HG03354 (cell line): Measurements from ENCODE around the gene SLC25A29.
"Not testable (repeated sequence)": the region's sequence is repeated elsewhere in the genome, so short reads cannot be mapped to it uniquely, and the experiment has no call there.

Experiments used
- ATAC-seq: cut with Tn5 transposase; IDR thresholded peaks from one replicate; pipeline ENCODE4 v1.9.1; 2021; ENCODE audit warnings: mild to moderate bottlenecking; ENCODE audit not compliant: unreplicated experiment, poor library complexity, severe bottlenecking

SLC25A29 gene

DNA sequence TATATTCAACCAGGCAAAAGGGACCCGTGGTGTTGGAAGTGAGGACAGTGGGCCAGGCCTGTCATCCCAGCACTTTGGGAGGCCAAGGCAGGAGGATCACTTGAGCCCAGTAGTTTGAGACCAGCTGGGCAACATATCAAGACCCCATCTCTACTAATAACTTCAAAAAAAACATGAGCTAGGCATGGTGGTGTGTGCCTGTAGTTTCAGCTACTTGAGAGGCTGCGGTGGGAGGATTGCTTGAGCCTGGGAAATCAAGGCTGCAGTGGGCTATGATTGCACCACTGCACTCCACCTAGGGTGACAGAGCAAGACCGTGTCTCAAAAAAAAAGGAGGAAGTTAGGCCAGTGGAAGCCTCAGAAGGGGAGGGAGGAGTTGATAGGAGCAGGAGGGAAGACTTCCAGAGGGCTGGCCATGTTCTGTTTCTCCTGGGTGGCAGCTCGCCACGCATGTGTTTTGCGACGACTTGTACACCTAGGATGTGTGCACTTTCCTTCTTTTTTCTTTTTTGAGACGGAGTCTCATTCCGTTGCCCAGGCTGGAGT lies 10.1 kb downstream of the SLC25A29 start:
- no peak for ATAC-seq

DNA sequence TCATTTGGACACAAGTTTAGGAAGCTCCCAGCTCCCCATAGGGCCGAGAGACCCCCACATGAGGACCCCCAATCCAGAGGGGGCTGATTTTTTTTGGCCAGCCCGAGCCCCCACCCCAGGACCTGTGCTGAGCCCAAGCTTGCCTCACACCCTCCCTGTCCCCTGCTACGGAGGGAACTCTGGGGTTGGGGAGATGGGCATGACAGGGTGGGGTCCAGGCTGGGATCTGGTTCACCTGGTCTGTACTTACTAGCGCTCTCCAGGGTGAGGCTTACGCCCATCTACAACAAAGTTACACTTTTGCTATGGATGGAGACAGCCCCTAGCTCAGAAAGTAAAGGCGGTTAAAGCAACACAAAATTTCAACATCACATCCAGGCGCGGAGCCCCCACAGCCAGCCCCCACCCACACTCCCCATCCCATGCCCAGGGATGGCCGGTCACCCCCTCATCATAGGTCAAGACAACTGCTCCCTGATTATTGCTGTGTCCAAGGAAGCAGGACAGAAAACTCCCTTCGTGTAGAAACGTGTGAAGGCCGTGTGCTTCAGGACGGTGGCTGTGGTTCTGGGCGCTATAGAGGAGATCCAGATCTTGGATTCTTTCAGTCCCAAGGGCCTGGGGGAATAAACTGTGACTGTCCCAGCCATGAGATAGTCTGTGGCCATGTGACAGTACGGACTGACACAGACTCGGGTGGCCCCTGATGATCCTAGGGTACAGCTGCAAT lies 10.7 kb downstream of the SLC25A29 start:
- no peak for ATAC-seq

DNA sequence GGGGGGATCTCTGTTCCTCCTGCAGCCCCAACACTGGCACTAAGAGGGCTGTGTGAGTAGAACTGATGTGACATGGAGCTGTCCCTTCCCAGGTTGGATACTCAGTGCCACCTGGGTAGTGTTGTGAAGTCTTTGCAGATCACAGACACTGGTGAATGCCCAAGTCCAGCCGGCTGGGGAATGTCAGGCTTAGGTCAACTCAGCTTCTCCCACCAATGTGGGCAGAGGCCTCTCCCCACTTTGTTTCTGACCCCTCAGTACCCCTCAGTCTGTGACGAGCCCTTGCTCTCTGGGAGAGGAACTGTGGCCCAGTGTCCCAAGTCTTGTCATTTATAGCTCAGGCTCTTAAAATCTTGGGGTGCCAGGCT lies 11.3 kb downstream of the SLC25A29 start:
- no peak for ATAC-seq

DNA sequence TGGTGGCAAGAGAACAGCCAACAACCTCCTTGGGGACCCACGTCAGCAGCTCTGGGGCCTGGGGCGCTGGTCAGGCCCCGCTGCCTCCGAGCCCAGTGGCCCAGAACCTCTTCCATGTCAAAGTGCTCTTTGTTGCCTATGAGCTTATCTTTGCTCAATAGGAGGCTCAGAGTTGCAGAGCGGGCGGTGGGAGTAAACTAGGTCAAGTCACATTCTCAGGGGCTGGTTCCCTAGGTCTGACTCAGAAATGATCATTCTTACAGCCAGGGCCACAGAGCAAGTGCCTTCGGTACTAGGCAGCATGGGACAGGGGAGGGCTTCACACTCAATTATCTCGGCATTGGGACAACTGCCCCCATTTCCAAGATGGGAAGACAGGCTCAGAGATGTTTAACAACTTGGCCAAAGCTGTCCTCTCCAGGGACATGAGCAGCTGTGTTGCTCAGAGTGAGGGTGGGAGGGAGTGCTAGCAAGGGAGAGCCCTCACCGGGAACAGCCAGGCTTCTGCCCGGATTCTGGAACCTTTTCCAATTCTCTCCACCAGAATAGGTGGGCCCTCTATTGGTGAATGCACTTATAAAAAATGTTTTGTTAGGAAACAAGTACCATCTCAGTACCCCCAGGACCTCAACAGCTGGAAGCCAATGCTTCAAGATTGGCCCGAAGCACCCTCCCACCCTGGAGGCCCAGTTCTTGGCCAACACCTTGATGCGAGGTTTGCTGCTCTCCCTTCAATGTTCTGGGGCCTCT lies 11.9 kb downstream of the SLC25A29 start:
- no peak for ATAC-seq

DNA sequence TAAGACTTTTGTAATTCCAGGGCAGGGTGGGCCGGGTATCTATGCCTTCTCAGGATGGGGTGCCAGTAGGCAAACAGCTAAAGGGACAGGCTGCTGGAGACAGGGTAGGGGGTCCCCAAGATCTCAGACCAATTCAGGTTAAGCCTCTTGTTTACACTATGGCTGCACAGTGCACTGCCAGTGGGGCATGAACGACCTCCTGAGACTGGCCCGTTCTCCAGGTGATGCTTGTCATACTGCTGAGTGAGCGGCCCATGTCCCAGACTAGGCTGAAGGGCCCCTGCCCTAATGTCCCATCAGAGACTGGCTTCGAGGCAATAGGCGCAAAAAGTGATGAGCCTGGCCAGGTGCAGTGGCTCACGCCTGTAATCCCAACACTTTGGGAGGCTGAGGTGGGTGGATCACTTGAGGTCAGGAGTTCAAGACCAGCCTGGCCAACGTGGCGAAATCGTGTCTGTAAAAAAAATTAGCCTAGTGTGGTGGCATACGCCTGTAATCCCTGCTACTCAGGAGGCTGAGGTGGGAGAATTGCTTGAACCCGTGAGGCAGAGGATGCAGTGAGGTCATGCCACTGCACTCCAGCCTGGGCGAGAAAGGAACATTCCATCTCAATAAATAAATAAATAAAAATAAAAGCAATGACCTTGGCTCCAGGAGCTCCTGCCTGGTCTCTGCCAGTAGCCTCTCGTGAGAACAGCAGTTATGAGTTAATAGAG lies 12.6 kb downstream of the SLC25A29 start:
- ATAC-seq, result no peak

DNA sequence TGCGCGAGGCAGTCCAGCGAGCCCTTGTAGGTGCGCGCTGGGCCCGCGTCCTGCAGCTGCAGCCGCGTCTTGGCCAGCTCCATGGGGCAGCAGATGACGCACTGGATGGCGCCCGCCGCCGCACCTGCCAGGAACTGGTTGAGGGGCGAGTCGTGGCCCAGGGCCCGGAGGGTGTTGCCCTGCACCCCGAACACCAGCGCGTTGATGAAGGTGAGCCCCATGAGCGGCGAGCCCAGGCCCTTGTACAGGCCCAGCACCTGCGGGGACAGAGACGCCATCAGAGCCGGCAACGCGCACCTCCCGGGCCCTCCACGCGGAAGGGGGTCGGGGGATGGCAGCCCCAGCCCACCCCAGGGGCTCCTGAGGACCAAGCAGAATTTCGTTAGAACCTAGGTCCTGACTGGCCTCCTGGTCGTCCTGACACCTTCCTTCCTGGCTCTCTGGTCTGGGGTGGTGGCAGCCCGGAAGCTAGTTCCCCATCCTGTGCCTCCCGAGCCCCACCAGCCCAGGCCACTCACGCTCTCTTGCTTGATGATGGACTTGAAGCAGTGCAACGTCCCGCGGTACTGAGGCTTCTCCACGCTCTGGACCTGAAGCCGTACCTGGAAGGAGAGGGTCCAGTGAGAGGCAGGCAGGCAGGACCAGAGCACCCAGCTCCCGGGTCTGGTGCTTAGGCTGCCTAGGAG lies 13.3 kb downstream of the SLC25A29 start:
- no peak for ATAC-seq

DNA sequence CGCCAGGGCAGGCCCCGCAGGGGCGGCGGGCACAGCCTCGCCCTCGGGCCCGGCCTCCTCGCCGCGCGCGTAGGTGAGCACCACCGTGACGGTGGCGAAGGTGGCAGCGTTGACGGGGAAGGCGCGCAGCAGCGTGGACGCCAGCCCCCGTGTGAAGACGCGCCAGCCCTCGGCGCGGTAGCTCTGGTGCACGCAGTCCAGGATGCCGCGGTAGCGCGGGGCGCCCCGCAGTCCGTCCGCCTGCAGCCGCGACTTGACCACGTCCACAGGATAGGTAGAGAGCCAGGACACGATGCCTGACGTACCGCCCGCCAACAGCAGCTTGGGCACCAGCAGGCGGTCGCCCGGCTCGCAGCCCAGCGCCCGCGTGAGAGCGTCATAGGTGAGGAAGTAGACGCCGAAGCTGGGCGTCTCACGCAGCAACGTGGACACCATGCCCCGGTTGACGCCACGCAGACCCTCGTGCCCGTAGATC lies 13.9 kb downstream of the SLC25A29 start:
- no peak for ATAC-seq

DNA sequence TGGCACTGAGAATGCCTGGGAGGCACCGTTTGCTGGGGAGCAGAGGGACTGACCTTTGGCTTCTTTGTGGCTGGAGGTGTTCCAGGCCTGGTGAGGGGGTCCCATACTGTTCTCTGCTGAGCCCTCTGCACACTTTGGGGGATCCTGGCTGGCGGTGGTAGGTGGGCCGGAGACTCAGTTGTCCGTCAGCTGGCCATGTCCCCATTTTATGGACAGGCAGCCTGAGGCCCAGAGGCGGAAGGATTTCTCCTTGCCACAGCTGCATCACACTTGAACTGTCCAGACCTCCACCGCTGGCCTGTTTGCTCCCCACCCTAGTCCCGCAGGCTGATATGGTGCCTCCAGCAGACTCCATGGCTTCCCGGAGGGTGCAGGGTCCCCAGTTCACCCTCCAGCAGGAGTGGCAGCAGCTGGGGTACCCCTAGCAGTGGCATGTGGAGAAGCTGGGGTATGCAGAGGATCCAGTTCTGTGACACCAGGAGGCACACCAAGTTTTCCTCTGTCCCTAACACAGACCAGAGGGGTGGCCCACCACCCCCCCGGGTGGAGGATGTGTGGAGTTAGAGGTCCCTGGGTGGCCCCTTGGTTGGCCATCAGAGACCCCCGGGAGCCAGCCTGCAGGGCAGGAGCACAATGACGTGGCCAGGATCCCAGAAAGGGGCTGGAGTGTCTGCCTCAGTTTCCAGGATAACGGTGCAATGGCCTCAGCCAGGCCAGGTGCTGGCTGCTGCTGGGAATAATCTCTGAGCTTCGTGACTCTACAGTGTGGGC lies 14.8 kb downstream of the SLC25A29 start:
- no peak for ATAC-seq

DNA sequence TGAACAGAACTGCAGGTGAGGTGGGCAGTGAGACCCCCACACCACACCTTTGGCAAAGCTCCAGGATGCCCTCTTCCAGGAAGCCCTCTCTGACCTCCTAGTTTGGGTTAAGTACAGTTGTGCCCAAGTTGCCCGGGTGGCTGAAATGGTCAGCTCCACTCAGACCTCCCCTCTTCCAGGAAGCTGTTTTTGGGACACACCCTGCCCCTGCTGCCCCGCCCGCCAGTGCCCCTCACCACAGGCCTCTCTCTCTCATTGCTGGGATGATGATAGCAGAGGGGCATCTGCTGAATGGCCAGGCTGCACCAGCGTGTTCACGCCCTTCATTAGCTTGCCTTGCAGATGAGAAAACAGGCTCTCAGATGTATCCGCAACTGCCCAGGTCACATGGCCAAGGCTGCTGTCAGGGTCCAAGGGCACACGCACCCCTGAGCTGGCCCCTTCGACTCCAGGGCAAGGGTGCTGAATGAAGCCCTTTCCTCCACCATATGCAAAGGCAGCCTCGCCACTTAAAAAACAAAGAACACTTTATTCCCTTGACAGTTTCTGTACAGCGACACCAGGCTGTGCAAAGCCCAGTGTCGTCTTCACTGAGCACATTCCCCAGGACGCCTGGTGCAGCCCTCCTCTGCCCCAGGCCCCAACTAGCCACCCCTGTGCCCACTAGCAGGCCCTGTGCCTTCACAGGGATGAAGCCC lies 15.5 kb downstream of the SLC25A29 start:
- no peak for ATAC-seq

DNA sequence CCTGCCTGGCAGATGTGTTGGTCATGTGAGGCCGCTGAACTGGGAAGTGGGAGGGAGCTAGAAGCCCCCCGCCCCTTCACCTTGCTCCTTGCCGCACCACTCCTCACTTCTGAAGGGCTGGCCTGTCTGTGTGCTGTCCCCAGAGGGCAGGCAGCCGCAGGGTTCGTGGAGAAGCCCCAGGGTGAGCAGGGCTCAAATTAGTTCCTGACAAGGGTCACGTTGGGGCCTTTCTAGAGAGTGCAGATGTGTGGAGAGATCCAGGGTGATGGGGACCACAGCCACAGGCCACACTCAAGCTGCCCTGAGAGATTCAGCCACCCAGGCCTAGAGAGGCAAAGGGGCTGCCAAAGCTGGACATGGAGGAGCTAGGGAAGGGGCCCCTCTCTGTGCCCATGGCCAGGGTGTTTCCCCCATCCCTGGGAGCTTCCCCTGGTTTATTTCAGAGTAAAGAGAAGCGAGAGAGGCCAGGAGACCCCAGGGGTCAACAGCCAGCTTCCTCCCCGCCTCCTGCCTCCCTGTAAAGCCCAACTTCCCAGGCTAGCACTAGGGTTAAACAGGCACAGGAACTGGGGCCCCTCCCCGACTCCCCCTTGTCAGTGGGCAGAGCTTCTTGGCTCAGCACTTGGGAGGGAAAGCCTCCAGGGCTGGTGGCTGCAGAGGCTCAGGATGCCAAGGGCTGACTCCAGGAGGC lies 16.2 kb downstream of the SLC25A29 start:
- no peak for ATAC-seq

DNA sequence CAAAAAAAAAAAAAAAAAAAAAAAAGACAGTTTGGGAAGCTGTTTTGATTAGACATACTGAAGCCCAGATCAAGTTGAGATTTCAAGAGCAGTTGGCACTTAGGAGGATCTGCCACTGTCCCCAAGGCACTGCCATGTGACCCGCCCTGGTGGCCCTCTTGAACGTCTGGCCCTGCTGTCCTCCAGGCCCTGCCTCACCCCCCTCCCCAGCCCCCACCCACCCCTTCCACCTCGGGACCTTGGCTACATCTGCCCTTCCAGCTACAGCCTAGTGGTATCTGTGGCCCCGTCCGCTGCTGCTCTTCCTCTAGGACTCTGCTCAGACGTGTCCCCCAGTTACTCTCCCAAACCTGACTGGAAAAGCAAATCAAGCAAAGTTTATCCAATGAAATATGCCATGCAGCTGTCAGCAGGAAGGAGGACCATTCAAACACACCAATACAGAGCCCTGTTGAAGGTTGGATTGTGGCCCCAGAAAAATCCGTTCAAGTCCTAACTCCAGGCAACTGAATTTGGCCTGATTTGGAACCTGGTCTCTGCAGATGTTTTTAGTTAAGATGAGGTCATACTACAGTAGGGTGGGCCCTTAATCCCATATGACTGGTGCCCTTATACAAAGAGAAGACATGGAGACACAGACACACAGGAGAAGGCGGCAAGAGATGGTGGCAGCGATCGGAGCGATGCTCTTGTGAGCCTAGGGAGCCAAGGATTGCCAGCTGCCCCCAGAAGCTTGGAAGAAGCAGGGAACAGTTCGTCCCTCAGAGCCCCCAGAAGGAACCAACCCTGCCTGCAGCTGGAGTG lies 17.7 kb downstream of the SLC25A29 start:
- no peak for ATAC-seq

DNA sequence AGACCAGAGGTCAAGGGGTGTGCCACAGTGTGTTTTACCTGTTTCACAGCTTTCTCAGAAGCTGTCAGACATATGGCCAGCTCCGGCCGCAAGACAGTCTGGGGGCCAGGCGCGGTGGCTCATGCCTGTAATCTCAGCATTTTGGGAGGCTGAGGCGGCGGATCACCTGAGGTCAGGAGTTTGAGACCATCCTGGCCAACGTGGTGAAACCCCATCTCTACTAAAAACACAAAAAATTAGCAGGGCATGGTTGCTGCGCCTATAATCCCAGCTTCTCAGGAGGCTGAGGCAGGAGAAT lies 18.3 kb downstream of the SLC25A29 start:
- ATAC-seq, result not testable (repeated sequence)

DNA sequence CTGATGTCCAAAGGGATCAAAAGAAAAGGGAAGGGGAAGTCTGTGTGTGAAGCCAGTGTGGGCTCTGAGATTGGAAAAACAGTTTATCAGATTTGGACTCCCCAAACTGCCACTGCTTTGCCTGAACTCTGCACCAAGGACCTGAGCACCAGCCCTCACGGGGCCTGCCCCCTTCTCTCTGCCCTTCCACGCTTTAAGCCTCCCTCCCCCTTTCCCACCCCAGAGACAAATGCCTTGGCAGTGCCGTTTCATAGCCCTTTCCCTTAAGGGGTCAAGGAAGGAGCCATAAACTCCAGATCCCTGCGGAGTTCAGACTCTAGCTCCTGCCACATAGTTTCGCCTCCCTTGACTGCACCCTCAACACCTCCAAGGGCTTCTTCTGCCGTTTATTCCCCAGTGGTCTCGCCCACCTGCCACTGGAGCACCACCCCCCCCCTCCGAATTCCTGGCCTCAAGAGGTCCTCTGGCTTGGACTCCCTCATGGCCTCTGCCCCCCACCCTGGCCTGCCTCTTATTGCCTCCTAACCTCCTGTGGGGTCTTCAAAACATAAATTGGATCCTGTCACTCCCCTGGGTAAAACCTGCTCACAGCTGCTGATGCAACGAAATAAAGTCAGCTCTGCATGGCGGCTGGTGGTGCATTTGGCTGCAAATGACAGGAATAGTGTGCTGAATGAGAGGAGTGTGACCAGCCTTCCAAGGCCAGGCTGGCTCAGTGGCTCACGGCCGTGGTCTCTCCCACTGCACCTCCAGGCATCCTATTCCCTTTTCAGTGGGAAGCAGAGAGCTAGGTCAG lies 18.8 kb downstream of the SLC25A29 start:
- ATAC-seq, result no peak

DNA sequence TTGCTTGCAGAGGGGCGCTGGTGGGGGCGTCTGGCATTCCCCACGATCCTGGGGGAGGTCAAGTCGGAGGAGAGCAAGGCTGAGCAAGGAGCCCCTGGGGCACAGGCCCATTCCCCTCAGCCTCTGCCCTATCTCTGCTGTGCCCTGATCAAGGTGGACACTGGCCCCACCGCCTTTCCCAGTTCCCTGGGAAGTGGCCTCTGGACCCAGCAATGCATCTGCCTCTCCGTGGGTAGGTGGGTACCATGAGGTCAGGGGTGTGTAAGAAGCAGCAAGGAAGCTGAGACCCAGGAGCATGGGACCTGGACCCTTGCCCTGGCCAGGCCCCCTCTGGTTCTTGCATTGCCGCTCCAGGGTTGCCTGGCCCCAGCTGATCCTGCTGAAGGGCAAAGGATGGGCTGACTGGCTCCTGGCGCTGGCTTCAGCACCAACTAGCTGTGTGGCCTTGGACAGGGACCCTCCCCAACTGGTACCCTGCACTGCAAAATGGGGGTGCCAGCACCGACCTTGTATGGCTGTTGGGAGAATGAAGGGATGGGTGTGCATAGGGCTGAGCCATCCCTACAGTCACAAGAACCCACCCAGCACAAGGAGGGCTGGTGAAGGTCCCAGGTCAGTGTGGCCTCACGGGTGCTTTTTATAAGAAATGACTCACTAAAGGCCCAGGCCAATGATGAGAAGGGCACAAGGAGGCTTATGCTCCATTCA lies 19.6 kb downstream of the SLC25A29 start:
- no peak for ATAC-seq

DNA sequence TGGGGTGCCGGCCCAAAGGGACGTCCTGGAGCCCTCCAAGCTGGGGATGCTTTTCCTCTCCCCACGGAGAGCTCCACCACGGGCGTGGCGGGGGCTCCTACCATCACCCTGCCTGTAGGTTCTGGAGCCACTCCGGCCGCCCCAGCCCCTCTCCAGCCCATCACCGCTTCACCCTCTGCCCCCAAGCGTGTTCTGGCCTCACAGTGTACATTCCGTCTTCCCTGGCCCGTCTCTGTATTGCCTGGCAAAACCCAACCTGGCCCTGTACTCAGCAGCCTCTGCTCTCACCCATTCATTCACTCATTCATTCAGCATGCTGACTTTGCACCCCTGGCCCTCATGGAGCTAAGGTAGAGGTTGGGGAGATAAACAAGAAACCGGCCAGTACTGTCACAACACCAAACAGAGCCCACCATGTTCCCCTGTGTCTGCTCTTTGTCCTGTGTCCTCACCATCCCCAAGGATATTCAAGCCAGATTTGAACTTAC lies 20.3 kb downstream of the SLC25A29 start:
- no peak for ATAC-seq
